IMR-90 (cell line): ENCODE measurements around the gene NDUFAF2. TPM values are rescaled to one million over a fixed set of nuclear protein-coding genes. Genes with fewer than 3 reads are reported as not detected.

Source experiments
- ATAC-seq: fragments of 200-7000 bp; cut with Tn5 transposase; 2 replicates; pipeline ENCODE4 v1.9.1; 2020; ENCODE audit warnings: low read depth, mild to moderate bottlenecking, moderate library complexity
- BruUV-seq: library from RNA; stranded (reverse); fragments of 400-500 nt; replicated peaks from 2 replicates; lab custom pipeline; 2021; lab: Mats Ljungman, UMichigan
- CTCF ChIA-PET: fragments of 300-600 bp; formaldehyde crosslinking; extraction: SDS; loops from one replicate; lab custom pipeline; 2021; ENCODE audit warnings: antibody characterized with exemption; lab: Yijun Ruan, JAX
- POLR2A ChIA-PET: fragments of 300-600 bp; sonication (Branson Sonifier 250); formaldehyde crosslinking; loops from one replicate; lab custom pipeline; 2022; ENCODE audit warnings: antibody characterized with exemption; ENCODE audit not compliant: unreplicated experiment; lab: Charles Lee
- DNase-seq: peaks from one replicate; pipeline ENCODE4 v3.0.0; 2013
- H2AFZ ChIP-seq: replicated peaks from 2 replicates; pipeline ENCODE3; 2013; ENCODE audit warnings: low read length, mild to moderate bottlenecking; ENCODE audit not compliant: poor library complexity
- H2AK5ac ChIP-seq: 2 replicates; pipeline ENCODE4 v1.6.1; 2013; ENCODE audit warnings: low read depth, low read length, inconsistent platforms
- H2AK9ac ChIP-seq: replicated peaks from 2 replicates; pipeline ENCODE3; 2013; ENCODE audit warnings: mild to moderate bottlenecking, low read depth, low read length, moderate library complexity; ENCODE audit not compliant: poor library complexity
- H2BK120ac ChIP-seq: 2 replicates; pipeline ENCODE4 v1.6.1; 2013; ENCODE audit warnings: low read depth, low read length, inconsistent platforms
- H2BK15ac ChIP-seq: 3 replicates; pipeline ENCODE4 v1.6.1; 2013; ENCODE audit warnings: low read depth, low read length, inconsistent platforms
- H2BK20ac ChIP-seq: 2 replicates; pipeline ENCODE4 v1.6.1; 2013; ENCODE audit warnings: low read depth, mild to moderate bottlenecking, inconsistent platforms, low read length, moderate library complexity
- H2BK5ac ChIP-seq: 2 replicates; pipeline ENCODE4 v1.6.1; 2013; ENCODE audit warnings: mild to moderate bottlenecking, low read depth, low read length, inconsistent platforms; ENCODE audit not compliant: poor library complexity, severe bottlenecking
- H3K14ac ChIP-seq: replicated peaks from 2 replicates; pipeline ENCODE4 v1.6.1; 2013; ENCODE audit warnings: low read depth, low read length, inconsistent platforms
- H3K18ac ChIP-seq: 2 replicates; pipeline ENCODE4 v1.6.1; 2013; ENCODE audit warnings: low read depth, low read length, control low read depth
- H3K23ac ChIP-seq: 2 replicates; pipeline ENCODE4 v1.6.1; 2013; ENCODE audit warnings: low read depth, low read length, inconsistent platforms
- H3K27ac ChIP-seq: 2 replicates; pipeline ENCODE4 v1.5.1; 2013; ENCODE audit warnings: mild to moderate bottlenecking, control low read depth, low read length; ENCODE audit not compliant: insufficient read depth
- H3K27me3 ChIP-seq: 2 replicates; pipeline ENCODE4 v1.6.1; 2013; ENCODE audit warnings: low read length; ENCODE audit not compliant: control insufficient read depth, insufficient read depth
- H3K36me3 ChIP-seq: 2 replicates; pipeline ENCODE4 v1.6.1; 2013; ENCODE audit warnings: low read length, mixed read lengths; ENCODE audit not compliant: control insufficient read depth, insufficient read depth
- H3K4ac ChIP-seq: 2 replicates; pipeline ENCODE4 v1.6.1; 2013; ENCODE audit warnings: low read depth, low read length, inconsistent platforms
- H3K4me1 ChIP-seq: 2 replicates; pipeline ENCODE4 v1.6.1; 2013; ENCODE audit warnings: low read length, mixed read lengths; ENCODE audit not compliant: control insufficient read depth, insufficient read depth
- H3K4me2 ChIP-seq: 2 replicates; pipeline ENCODE4 v1.6.1; 2013; ENCODE audit warnings: low read depth, mild to moderate bottlenecking, control low read depth, low read length, moderate library complexity
- H3K4me3 ChIP-seq: 2 replicates; pipeline ENCODE4 v1.5.1; 2013; ENCODE audit warnings: low read depth, mild to moderate bottlenecking, control low read depth, low read length, moderate library complexity; ENCODE audit not compliant: insufficient read depth
- H3K56ac ChIP-seq: 2 replicates; pipeline ENCODE4 v1.6.1; 2013; ENCODE audit warnings: low read length, inconsistent platforms; ENCODE audit not compliant: insufficient read depth; ENCODE audit errors: extremely low read depth
- H3K79me1 ChIP-seq, 2 experiments: 2 replicates each; pipeline ENCODE4 v1.6.1; 2013; ENCODE audit warnings: low read length in 2 of 2, inconsistent platforms in 1 of 2, low read depth in 1 of 2
- H3K9ac ChIP-seq: 2 replicates; pipeline ENCODE4 v1.6.1; 2013; ENCODE audit warnings: low read depth, low read length, control low read depth
- H3K9me1 ChIP-seq: 2 replicates; pipeline ENCODE4 v1.6.1; 2013; ENCODE audit warnings: low read length, inconsistent platforms; ENCODE audit not compliant: insufficient read depth
- H3K9me3 ChIP-seq: 2 replicates; pipeline ENCODE4 v1.6.1; 2013; ENCODE audit warnings: low read length; ENCODE audit not compliant: control insufficient read depth, insufficient read depth
- H4K20me1 ChIP-seq: 2 replicates; pipeline ENCODE4 v1.6.1; 2013; ENCODE audit warnings: low read length, inconsistent platforms; ENCODE audit not compliant: insufficient read depth
- H4K5ac ChIP-seq: 2 replicates; pipeline ENCODE4 v1.6.1; 2013; ENCODE audit warnings: mild to moderate bottlenecking, low read depth, low read length, control low read depth
- H4K8ac ChIP-seq, 2 experiments: 2 replicates each; pipeline ENCODE4 v1.6.1; 2013; ENCODE audit warnings: low read depth in 2 of 2, low read length in 2 of 2, control low read depth in 1 of 2, inconsistent platforms in 1 of 2
- H4K91ac ChIP-seq: 2 replicates; pipeline ENCODE4 v1.6.1; 2013; ENCODE audit warnings: low read depth, low read length, inconsistent platforms; ENCODE audit not compliant: insufficient read depth
- BHLHE40 ChIP-seq: fragments of 150-350 bp; IDR thresholded peaks from 2 replicates; pipeline ENCODE4 v1.6.1; 2016; ENCODE audit warnings: mild to moderate bottlenecking, low read depth, low read length
- CEBPB ChIP-seq: IDR thresholded peaks from 2 replicates; pipeline ENCODE4 v1.6.1; 2012; ENCODE audit warnings: low read depth, low read length, improper control_type of control experiment
- CHD1 ChIP-seq: IDR thresholded peaks from 2 replicates; pipeline ENCODE4 v1.6.1; 2012; ENCODE audit warnings: low read depth, low read length, improper control_type of control experiment
- ELK1 ChIP-seq: fragments of 150-350 bp; IDR thresholded peaks from 2 replicates; pipeline ENCODE4 v1.6.1; 2016; ENCODE audit warnings: low read depth, mild to moderate bottlenecking, low read length, moderate library complexity, borderline replicate concordance
- FOS ChIP-seq: fragments of 150-350 bp; IDR thresholded peaks from 2 replicates; pipeline ENCODE4 v1.6.1; 2016; ENCODE audit warnings: low read depth, low read length
- MAFK ChIP-seq: IDR thresholded peaks from 2 replicates; pipeline ENCODE4 v1.6.1; 2012; ENCODE audit warnings: low read depth, low read length, improper control_type of control experiment
- MXI1 ChIP-seq: IDR thresholded peaks from 2 replicates; pipeline ENCODE4 v1.6.1; 2012; ENCODE audit warnings: low read depth, mild to moderate bottlenecking, low read length, moderate library complexity, borderline replicate concordance
- NFE2L2 ChIP-seq: fragments of 150-350 bp; IDR thresholded peaks from 2 replicates; pipeline ENCODE4 v1.6.1; 2016; ENCODE audit warnings: low read depth, mild to moderate bottlenecking, low read length
- POLR2A ChIP-seq: IDR thresholded peaks from 2 replicates; pipeline ENCODE4 v1.6.1; 2012; ENCODE audit warnings: mild to moderate bottlenecking, low read depth, low read length
- RAD21 ChIP-seq: IDR thresholded peaks from 2 replicates; pipeline ENCODE4 v1.6.1; 2012; ENCODE audit warnings: low read length, improper control_type of control experiment
- RCOR1 ChIP-seq: IDR thresholded peaks from 2 replicates; pipeline ENCODE4 v1.6.1; 2012; ENCODE audit warnings: mild to moderate bottlenecking, low read length, improper control_type of control experiment; ENCODE audit not compliant: insufficient replicate concordance
- RFX5 ChIP-seq: IDR thresholded peaks from 2 replicates; pipeline ENCODE4 v1.8.0; 2012; ENCODE audit warnings: low read depth, mild to moderate bottlenecking, low read length, moderate library complexity
- SMC3 ChIP-seq: fragments of 150-350 bp; IDR thresholded peaks from 2 replicates; pipeline ENCODE4 v1.6.1; 2016; ENCODE audit warnings: low read depth, mild to moderate bottlenecking, antibody characterized with exemption, low read length, moderate library complexity
- USF2 ChIP-seq: fragments of 150-350 bp; IDR thresholded peaks from 2 replicates; pipeline ENCODE4 v1.6.1; 2017; ENCODE audit warnings: mild to moderate bottlenecking, antibody characterized with exemption, low read length, low read depth
- WGBS, 2 experiments: methylation state at CpG; one replicate each; pipeline versions ENCODE4 v1.1.5 to v1.1.7; 2013; ENCODE audit warnings: missing lambda C conversion rate in 2 of 2; ENCODE audit not compliant: insufficient read length in 1 of 2; ENCODE audit errors: extremely low coverage in 2 of 2; 5-methylcytosine and 5-hydroxymethylcytosine counted together
- dilution Hi-C: fragments of 300-500 bp; cut with HindIII; formaldehyde crosslinking; loops from one replicate; pipeline ENCODE4 v1.14.3; 2018; ENCODE audit warnings: low sequenced_read_pairs; ENCODE audit not compliant: unreplicated experiment
- in situ Hi-C: fragments of 300-500 bp; cut with MboI; formaldehyde crosslinking; loops from 3 replicates; pipeline ENCODE4 v1.14.3; 2019; ENCODE audit warnings: low sequenced_read_pairs, inconsistent platforms, mixed read lengths
- intact Hi-C: fragments of 100-400 bp; cut with micrococcal nuclease; formaldehyde crosslinking; loops from 2 replicates; pipeline ENCODE4 v1.10.0; 2022
- polyA plus RNA-seq, 3 experiments: library from polyadenylated mRNA; depleted of rRNA; stranded (reverse); fragments of >200 nt; gene quantifications; 2 replicates each; pipeline ENCODE4 v1.2.3, GENCODE V29; 2012; ENCODE audit warnings: low replicate concordance in 1 of 3
- total RNA-seq: library from RNA; depleted of rRNA; stranded (reverse); fragments of >200 nt; gene quantifications from 2 replicates; pipeline ENCODE4 v1.2.3, GENCODE V29; 2012

The NDUFAF2 gene
- total and polyA plus RNA-seq, 2 of the 4 experiments (the other 2 are of a cell fraction): 11.8 to 24.7 TPM

- Histone ChIP-seq H3K36me3 (no peaks in the 10 kb centered on the region), H3K4ac (no peak overlapping the region), H3K14ac (no peak overlapping the region), H3K79me1 (peaks cover 10 to 13% of the 10 kb centered on the region in 2 experiments; a peak in 3 of 4 replicates), H2BK120ac (peak overlapping the region; percentile 5; the same call in 1 of the 2 replicates), H3K27ac (no peak overlapping the region), H2AK9ac (no peak overlapping the region), H2BK15ac (no peak overlapping the region), H2AK5ac (no peak overlapping the region), H2BK5ac (peak overlapping the region; percentile 20), H4K8ac (no peak overlapping the region), H4K5ac (no peak overlapping the region), H3K18ac (peak overlapping the region; percentile 24; the same call in 1 of the 2 replicates), H2BK20ac (no peak overlapping the region), H2AFZ (no peak overlapping the region), H3K4me1 (peaks cover 6% of the 10 kb centered on the region; the same call in 1 of the 2 replicates), H3K27me3 (no peaks in the 10 kb centered on the region), H3K4me3 (no peak overlapping the region), H4K20me1 (peaks cover 2% of the 10 kb centered on the region; the same call in 1 of the 2 replicates), H3K9me3 (no peaks in the 10 kb centered on the region), H3K9me1 (peaks cover 3% of the 10 kb centered on the region; the same call in 1 of the 2 replicates), H3K9ac (no peak overlapping the region), H3K23ac (no peak overlapping the region), H4K91ac (no peak overlapping the region), H3K4me2 (peak overlapping the region; percentile 32; the same call in 1 of the 2 replicates), H3K56ac (no peak overlapping the region)
- POLR2A ChIA-PET: no interaction called here
- BruUV-seq: no TSS peak
- in situ Hi-C loops (loop anchor here (10.0 to 25.0 kb wide), 3 partner anchors 274 to 1086 kb away; no protein-coding TSS in a partner anchor), dilution Hi-C loops (no loop called here), intact Hi-C loops (loop anchor here (5.0 to 10.0 kb wide), 3 partner anchors 94 to 1094 kb away; no protein-coding TSS in a partner anchor)
- no CpG with 5 or more reads among the region's 1 CpG for WGBS, 2 experiments
- ATAC-seq (peak; percentile 72), DNase-seq (peak; percentile 73)
- peak; percentile 34; the same call in 1 of the 2 replicates for TF ChIP-seq BHLHE40
- TF ChIP-seq CEBPB: no peak
- TF ChIP-seq CHD1: no peak
- TF ChIP-seq RCOR1: no peak
- no peak for TF ChIP-seq MXI1
- TF ChIP-seq POLR2A: no peak
- TF ChIP-seq RAD21: no peak
- TF ChIP-seq NFE2L2: no peak
- TF ChIP-seq ELK1: no peak
- TF ChIP-seq USF2: no peak
- TF ChIP-seq FOS: peak; percentile 62
- TF ChIP-seq SMC3: no peak
- no peak for TF ChIP-seq MAFK
- no peak for TF ChIP-seq RFX5
- CTCF ChIA-PET: no interaction called here
These were observed 106.3 kb downstream of the NDUFAF2 start for GRCh38 chr5:61051267-61051666.
